ENCODE measurements around the gene TMEM232. TPM values are rescaled to one million over a fixed set of nuclear protein-coding genes. Genes with fewer than 3 reads are reported as not detected.

The TMEM232 gene
- total and polyA plus RNA-seq, 9 of the 15 experiments (the other 6 are each of a cell fraction or from before 2014, with no cell fraction given): 0.09 to 2.2 (median 0.41) TPM

GRCh38 chr5:110738812-110739651, 12.6 kb upstream of the TMEM232 start, which contains the start of gene SLC25A46 (continued):
- no peak for TF ChIP-seq FOXM1 (IDR thresholded peaks at IDR 0.05; ENCODE audit: low read depth)
- no peak for TF ChIP-seq FOXM1 (CRISPR knock-in tag; IDR thresholded peaks at IDR 0.05; ENCODE audit: low read depth)
- no peak for TF ChIP-seq NR3C1 (CRISPR knock-in tag; IDR thresholded peaks at IDR 0.05)
- no peak for TF ChIP-seq BCL6 (CRISPR knock-in tag; IDR thresholded peaks at IDR 0.05)
- no peak for TF ChIP-seq HDAC6 (IDR thresholded peaks at IDR 0.05; ENCODE audit: low read depth, low read length)
- TF ChIP-seq MEF2A (IDR thresholded peaks at IDR 0.05; ENCODE audit: control insufficient read depth, low read depth, low read length): no peak
- TF ChIP-seq HEY1 (CRISPR knock-in tag; IDR thresholded peaks at IDR 0.05; ENCODE audit: borderline replicate concordance): no peak
- TF ChIP-seq ATF1 (CRISPR knock-in tag; IDR thresholded peaks at IDR 0.05): no peak
- peak; percentile 88 for TF ChIP-seq ATF1 (tag; IDR thresholded peaks at IDR 0.05)
- peak; percentile 63 for TF ChIP-seq HCFC1 (IDR thresholded peaks at IDR 0.05; ENCODE audit: low read depth, low read length)
- TF ChIP-seq NFXL1 (CRISPR knock-in tag; IDR thresholded peaks at IDR 0.05): no peak
- TF ChIP-seq, protein P1, sequence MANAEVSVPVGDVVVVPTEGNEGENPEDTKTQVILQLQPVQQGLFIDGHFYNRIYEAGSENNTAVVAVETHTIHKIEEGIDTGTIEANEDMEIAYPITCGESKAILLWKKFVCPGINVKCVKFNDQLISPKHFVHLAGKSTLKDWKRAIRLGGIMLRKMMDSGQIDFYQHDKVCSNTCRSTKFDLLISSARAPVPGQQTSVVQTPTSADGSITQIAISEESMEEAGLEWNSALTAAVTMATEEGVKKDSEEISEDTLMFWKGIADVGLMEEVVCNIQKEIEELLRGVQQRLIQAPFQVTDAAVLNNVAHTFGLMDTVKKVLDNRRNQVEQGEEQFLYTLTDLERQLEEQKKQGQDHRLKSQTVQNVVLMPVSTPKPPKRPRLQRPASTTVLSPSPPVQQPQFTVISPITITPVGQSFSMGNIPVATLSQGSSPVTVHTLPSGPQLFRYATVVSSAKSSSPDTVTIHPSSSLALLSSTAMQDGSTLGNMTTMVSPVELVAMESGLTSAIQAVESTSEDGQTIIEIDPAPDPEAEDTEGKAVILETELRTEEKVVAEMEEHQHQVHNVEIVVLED (CRISPR knock-in tag; IDR thresholded peaks at IDR 0.05): no peak
- TF ChIP-seq NFIC (IDR thresholded peaks at IDR 0.05): peak; percentile 68
- 0 out of 2 replicates have a peak, but pooled peaks have one; percentile 14 for TF ChIP-seq SPI1 (IDR thresholded peaks at IDR 0.05; ENCODE audit: borderline replicate concordance, low read depth, low read length)
- no peak for TF ChIP-seq ZNF134 (CRISPR knock-in tag; conservative IDR thresholded peaks at IDR 0.05)
- peak; percentile 33; the same call in 1 of the 2 replicates for TF ChIP-seq MGA (IDR thresholded peaks at IDR 0.05)
- TF ChIP-seq MBD2 (IDR thresholded peaks at IDR 0.05; ENCODE audit: borderline replicate concordance, low read depth): peak; percentile 57; the same call in 1 of the 2 replicates
